Hematopoietic multipotent progenitor cell treated with erythropoietin and hydrocortisone succinate and interleukin-3 and kit ligand, for 15 days (in vitro differentiated cells): ENCODE measurements around the gene CDCA5.
A peak's percentile ranks its signal among the peaks of the same experiment; 100 is the strongest.

Experiments used
- DNase-seq: peaks from one replicate; pipeline ENCODE4 v3.0.0-alpha.2; 2015; ENCODE audit warnings: low spot score

CDCA5 gene

DNA sequence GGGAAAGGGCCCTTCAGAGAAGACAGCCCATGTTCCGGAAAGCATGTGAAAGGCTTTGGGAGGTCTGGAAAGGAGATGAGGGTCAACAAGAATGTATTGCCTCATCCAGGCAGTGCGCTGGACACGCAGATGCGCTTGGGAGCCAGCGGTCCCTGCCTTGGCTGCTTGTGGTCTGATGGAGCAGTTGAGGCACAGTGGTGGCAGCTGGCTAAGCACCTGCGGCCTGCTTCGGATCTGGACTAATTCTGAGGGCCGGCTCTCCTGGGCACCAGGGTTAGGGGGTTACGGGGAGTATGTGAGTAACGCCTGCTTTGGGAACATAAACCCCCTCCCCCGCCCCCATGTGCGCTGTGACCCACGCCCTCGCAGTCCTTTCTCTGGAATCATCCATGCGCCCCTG lies 23.2 kb upstream of the CDCA5 start:
- DNase-seq: no peak

GRCh38 chr11:65104628-65105027 lies 20.8 kb upstream of the CDCA5 start:
- DNase-seq: no peak

DNA sequence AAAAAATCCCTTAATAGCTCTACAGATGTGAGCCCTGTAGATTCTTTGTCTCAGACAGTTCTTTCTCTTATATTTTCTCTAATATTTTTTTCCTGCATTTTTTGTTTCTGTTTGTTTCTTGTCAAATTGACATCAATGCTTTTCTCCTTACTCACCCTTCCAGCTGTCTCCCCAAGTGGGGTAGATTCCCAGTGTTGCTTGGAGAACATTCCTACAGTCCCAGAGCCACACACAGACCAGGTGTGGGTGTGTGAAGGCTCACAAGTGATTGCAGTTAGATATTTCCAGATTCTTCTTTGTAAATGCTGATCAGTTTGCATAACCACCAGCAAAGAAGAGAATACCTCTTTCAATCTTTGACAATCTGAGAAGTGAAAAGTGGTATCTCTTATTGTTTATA lies 19.6 kb upstream of the CDCA5 start:
- no peak for DNase-seq

GRCh38 chr11:65102142-65103095 lies 18.6 kb upstream of the CDCA5 start:
- DNase-seq: no peak

GRCh38 chr11:65100674-65101350 lies 17.0 kb upstream of the CDCA5 start:
- DNase-seq: no peak

- DNase-seq: no peak
These were observed 13.1 kb upstream of the CDCA5 start for GRCh38 chr11:65096926-65097325.

DNA sequence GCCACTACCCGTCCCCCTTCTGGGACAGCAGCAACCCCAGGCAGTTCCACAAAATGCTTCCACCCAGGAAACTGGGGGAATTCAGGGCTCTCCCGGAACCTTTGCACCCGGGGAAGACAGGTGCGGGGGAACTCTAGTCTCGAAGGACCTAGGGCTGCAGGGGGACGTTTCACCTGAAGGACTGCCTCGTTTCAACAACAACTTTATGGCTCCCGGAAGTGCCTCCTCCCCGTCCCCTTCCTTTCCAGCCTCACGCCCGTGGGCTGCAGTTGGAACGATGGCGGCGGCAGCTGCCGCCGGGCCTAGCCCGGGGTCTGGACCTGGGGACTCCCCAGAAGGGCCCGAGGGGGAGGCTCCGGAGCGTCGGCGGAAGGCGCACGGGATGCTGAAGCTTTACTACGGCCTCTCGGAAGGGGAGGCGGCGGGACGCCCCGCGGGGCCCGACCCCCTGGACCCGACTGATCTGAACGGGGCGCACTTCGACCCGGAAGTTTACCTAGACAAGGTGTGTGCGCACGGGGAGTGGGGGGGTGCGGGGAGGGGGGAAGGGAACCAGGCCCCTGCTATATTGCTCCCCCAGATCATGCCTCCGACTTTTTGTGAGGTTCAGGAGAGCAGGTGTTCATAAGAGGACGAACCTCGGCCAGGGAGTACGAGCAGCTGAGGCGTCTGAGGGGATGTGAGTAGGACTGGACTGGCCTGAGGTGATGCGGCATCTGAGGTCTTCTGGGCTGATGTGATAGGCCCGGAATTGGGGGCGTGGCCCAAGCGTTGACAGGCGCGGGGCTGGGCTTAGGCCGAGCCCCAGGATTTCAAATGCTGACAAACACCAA lies 12.3 kb upstream of the CDCA5 start, which contains the start of gene VPS51:
Gene VPS51, plus strand, starts transcription at position 241 of the 833 bp plus-strand sequence. Its CDS starts 37 bp downstream, at position 278.
- DNase-seq: peak; percentile 95

DNA sequence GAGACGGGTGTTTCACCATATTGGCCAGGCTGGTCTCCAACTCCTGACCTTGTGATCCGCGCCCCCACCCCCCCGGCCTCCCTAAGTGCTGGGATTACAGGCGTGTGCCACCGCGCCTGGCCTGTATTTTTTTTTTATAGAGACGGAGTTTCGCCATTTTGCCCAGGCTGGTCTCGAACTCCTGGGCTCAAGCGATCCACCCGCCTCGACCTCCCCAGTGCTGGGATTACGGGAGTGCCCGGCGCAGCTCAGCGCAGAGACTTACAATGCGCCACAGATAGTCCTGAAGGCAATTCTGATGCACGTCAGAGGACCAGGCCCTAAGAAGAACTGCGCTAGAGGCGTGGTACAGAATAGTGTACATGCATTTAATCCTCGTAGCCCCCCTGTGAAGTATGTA lies 11.6 kb upstream of the CDCA5 start:
- DNase-seq: no peak

DNA sequence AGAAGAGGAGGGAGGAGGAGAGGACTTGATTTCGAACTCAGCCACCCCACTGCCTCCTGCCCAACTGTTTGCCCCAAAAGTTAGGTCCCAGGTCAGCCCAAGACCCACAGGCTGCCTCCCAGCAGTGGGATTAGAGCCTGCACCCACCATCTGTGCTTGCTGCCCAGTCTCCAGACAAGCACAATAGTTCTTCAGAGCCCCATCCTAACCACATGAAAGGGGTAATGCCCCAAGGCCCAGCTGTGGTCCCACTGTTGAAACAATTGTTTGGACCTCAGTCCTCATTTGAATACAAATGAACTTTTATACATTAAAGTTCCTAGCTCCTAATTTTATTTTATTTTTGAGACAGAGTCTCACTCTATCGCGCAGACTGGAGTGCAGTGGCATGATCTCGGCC lies 6.8 kb upstream of the CDCA5 start:
- no peak for DNase-seq

DNA sequence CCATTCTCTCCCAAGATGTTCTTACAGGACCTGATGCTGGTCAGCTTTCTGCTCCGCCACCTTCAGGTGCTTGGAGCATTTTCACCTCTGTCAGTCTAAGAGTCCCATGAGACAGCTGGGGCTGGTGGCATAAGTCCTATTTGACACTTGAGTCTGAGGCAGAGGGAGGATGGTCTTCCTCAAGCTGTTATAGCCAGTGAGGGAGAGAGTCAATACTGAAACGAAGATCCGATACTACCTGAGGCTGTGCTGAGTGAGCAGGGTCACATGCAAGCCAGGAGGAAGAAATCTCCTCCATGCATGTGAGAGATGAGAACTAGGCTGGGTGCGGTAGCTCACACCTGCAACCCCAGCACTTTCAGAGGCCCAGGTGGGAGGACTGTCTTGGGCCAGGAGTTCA lies 5.8 kb upstream of the CDCA5 start:
- DNase-seq: no peak

DNA sequence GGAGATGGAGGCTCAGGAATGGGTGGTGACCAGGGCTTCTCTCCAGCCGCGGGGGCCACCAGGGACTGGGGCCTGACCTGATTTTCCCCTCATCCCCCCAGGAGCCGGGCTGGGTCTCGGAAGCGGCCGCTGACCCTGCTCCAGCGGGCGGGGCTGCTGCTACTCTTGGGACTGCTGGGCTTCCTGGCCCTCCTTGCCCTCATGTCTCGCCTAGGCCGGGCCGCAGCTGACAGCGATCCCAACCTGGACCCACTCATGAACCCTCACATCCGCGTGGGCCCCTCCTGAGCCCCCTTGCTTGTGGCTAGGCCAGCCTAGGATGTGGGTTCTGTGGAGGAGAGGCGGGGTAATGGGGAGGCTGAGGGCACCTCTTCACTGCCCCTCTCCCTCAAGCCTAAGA lies 4.0 kb upstream of the CDCA5 start:
- no peak for DNase-seq

GRCh38 chr11:65087216-65087615 lies 3.4 kb upstream of the CDCA5 start:
- DNase-seq: no peak

DNA sequence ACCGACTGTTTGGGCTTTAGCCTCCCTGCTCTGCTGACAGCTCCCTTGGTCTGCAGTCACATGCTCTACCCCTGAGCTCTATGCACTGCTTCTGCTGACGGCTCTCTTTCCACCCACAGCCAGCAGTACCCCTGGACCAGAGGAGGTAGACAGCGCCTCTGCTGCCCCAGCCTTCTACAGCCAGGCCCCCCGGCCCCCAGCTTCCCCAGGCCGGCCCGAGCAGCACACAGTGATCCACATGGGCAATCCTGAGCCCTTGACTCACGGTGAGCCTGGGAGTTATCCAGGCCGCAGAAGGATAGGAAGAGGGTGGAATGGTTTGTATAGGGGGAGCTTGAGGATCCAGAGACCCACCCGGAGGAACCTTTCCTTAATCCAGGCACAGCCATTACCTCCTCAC lies 3.0 kb upstream of the CDCA5 start:
- no peak for DNase-seq

GRCh38 chr11:65085446-65085845 lies 1.6 kb upstream of the CDCA5 start:
- DNase-seq: no peak

GRCh38 chr11:65084598-65085375 lies 947 bp upstream of the CDCA5 start:
- DNase-seq: no peak

DNA sequence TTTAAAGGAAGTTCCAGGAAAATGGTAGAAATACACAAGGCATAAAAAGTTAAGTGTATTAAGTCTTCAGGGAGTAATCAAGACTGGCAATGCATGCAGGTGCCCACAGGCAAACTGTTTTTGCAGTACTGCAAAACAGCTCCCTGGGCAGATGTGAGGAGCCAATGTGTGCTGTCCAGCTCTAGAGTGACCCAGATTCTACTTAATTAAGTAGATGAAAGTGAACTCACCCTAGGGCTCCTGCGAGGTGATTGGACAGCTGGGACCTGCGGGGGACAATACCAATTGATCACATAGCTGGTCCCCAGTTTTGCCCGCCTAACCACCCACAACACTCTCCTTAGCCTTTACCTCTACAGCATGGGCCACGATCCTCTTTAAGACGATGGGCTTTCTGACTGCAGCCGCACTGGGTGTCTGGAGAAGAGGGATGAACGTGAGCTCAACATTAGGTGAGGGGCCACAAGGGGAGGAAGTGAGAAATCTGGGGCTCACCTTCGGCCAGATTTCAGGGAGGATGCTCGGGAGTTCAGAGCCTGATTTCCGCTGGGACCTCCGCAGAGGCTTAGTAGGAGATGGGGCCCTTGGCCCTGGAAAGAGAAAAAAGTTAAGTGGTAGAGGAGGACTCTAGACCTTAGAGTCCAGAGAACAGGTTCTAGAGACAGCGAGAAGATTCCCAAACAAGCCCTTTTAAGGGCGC lies 556 bp downstream of the CDCA5 start:
- DNase-seq: no peak

- DNase-seq: no peak
These were observed 5.0 kb downstream of the CDCA5 start for GRCh38 chr11:65078786-65079342.

DNA sequence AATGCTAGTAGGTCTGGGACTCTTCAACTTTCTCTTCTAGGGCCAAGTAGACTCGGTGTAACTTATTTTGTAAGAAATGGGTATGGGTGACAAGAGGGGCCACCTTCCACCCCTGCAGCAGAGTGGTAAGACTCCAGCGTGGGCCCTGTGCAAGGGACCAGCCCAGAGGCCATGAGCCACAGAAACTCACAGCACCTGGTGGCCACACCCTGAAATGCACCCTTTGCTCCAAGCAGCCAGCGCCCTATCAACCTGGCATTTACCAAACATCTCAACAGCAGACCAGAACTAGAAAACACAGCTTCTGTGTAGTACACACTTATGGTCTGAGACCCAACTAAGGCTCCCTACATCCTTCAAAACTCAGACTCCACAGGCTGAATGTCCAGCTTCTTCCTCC lies 5.7 kb downstream of the CDCA5 start:
- peak; percentile 65 for DNase-seq

DNA sequence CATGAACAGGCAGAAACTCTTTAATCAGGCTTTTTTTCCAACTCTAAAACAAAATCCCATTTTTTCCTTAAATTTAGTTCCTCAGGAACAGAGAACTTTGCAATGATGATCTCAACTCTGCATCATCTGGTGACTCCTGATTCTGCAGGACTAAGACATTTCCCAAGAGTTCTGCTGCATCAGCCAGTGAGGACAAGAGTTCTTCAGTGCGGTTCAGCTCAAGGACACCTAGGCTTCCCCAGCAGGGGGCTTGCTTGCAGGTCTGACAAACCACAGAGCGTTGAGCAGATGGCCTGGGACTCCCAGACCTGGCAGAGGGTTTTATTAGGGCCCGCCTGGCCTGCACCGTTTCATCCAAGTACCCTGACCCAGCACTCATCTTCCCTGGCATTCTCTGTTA lies 6.4 kb downstream of the CDCA5 start:
- no peak for DNase-seq

DNA sequence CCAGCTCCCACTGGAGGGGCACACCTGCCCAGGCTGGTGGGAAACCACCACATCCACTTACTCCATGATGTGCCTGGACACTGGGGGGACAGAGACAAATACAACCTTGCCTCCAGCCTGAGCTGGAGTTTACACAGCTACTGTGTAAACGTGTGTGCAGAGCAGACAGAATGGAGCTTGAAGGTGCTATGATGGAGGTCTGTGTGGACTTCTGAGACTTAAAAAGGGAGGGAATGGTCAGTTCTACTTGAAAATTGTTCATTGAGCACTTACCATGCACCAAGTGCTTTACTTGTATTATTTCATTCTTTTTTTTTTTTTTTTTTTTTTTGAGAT lies 11.2 kb downstream of the CDCA5 start:
- DNase-seq: no peak
